Measurements from ENCODE around the gene AXL.

DNA sequence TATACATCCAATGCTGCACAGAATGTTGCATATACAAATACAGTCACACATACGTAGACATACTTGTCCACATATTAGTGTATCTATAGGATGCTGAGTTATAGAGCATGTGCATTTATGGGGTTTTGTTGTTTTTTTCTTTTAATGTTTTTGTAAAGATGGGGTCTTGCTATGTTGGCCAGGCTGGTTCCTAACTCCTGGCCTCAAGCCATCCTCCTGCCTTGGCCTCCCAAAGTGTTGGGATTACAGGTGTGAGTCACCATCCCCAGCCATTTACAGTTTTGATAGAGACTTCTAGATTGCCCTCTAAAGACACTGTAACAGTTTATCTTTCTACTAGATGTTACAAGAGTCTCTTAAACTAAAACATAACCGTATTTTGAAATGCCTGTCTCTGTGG lies 59.5 kb downstream of the AXL start:
- TF ChIP-seq, protein P1, sequence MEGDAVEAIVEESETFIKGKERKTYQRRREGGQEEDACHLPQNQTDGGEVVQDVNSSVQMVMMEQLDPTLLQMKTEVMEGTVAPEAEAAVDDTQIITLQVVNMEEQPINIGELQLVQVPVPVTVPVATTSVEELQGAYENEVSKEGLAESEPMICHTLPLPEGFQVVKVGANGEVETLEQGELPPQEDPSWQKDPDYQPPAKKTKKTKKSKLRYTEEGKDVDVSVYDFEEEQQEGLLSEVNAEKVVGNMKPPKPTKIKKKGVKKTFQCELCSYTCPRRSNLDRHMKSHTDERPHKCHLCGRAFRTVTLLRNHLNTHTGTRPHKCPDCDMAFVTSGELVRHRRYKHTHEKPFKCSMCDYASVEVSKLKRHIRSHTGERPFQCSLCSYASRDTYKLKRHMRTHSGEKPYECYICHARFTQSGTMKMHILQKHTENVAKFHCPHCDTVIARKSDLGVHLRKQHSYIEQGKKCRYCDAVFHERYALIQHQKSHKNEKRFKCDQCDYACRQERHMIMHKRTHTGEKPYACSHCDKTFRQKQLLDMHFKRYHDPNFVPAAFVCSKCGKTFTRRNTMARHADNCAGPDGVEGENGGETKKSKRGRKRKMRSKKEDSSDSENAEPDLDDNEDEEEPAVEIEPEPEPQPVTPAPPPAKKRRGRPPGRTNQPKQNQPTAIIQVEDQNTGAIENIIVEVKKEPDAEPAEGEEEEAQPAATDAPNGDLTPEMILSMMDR (conservative IDR thresholded peaks at IDR 0.05), result no peak
- no peak for TF ChIP-seq EZH2 (IDR thresholded peaks at IDR 0.05; ENCODE audit: low read depth)
